ENCODE results near the gene ACO2.

DNA sequence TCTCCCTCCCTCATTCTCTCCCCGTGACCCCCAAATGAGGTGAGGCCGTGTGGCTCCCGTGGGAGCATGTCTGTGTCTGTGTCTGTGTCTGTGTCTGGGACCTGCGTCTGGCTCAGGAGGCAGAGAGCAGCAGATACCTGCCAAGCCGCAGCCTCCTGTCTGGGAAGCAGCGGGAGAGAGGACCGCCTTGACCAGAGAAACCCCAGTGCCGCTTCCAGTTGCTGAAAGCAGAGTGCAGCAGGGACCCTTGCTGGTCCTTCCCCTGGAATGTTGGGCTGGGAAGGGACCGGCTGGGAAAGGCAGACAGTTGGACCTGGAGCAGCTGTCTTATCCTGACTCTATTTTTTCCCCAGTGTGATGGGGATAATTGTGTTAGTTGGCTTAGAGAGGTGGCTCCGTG lies 92.4 kb downstream of the ACO2 start:
- TF ChIP-seq, protein P1, sequence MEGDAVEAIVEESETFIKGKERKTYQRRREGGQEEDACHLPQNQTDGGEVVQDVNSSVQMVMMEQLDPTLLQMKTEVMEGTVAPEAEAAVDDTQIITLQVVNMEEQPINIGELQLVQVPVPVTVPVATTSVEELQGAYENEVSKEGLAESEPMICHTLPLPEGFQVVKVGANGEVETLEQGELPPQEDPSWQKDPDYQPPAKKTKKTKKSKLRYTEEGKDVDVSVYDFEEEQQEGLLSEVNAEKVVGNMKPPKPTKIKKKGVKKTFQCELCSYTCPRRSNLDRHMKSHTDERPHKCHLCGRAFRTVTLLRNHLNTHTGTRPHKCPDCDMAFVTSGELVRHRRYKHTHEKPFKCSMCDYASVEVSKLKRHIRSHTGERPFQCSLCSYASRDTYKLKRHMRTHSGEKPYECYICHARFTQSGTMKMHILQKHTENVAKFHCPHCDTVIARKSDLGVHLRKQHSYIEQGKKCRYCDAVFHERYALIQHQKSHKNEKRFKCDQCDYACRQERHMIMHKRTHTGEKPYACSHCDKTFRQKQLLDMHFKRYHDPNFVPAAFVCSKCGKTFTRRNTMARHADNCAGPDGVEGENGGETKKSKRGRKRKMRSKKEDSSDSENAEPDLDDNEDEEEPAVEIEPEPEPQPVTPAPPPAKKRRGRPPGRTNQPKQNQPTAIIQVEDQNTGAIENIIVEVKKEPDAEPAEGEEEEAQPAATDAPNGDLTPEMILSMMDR (conservative IDR thresholded peaks at IDR 0.05) = no peak
- no peak for TF ChIP-seq ZFX (IDR thresholded peaks at IDR 0.05)

Measured in C4-2B (cell line).